ENCODE measurements around the gene PCNA. TPM values are rescaled to one million over a fixed set of nuclear protein-coding genes. Genes with fewer than 3 reads are reported as not detected.
A peak's percentile ranks its signal among the peaks of the same experiment; 100 is the strongest.
"Not testable (repeated sequence)": the region's sequence is repeated elsewhere in the genome, so short reads cannot be mapped to it uniquely, and the experiment has no call there.

Gene PCNA
- total RNA-seq, 1 donor from 2014 or later, result 52.0 TPM

GRCh38 chr20:5099909-5100308 is 19.8 kb downstream of the PCNA start:
- not testable (repeated sequence) for DNase-seq (ENCODE audit: low read depth in 2 of 2)

GRCh38 chr20:5099009-5099408 is 20.7 kb downstream of the PCNA start:
- DNase-seq (ENCODE audit: low read depth in 2 of 2), result not testable (repeated sequence)

- no peak for DNase-seq (ENCODE audit: low read depth in 2 of 2)
Measured at GRCh38 chr20:5096463-5096862, 23.3 kb downstream of the PCNA start.

DNA sequence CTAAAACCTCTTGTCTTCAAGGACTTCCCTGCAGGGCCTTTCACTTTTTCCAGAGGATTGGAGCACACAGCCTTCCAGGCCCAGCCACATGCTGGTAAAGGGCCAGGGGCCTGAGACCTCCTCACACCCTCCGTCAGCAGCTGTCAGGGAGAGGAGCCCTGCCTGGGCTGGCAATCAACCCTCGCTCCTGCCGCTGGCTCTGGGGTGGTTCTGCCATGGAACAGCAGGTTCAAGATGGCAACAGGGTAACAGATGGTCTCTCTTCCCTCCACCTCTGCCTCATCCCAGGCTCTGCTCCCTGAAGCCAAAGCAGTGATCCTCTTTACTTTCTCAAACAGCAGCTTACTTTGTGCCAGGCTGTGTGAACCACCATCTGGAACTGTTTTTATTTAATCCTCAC is 23.8 kb downstream of the PCNA start:
- DNase-seq (ENCODE audit: low read depth in 2 of 2), result no peak

DNA sequence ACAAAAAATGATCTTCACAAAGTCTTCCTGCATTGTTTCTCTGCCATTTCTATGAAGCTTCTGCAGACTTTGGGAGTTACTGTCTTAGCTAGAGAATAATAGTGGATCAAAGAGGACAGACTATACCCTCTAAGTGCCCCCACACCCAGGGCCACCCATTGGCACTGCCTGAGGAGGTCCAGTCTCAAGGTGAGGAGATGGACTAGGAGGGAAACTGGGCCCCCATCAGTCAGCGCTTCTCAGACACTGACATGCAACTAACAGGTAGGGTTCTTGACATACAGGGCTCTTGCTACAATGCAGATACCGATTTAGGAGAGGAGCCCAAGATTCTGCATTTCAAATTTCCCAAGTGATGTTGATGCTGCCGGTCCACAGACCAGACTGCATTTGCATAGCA is 24.3 kb downstream of the PCNA start:
- DNase-seq (ENCODE audit: low read depth in 2 of 2), result no peak

GRCh38 chr20:5092765-5093339 is 26.9 kb downstream of the PCNA start:
- DNase-seq (ENCODE audit: low read depth in 2 of 2), result no peak

GRCh38 chr20:5091902-5092301 is 27.9 kb downstream of the PCNA start:
- no peak for DNase-seq (ENCODE audit: low read depth in 2 of 2)

- DNase-seq (ENCODE audit: low read depth in 2 of 2), result peak; percentile 53 to 71
Measured at GRCh38 chr20:5090191-5090590, 29.6 kb downstream of the PCNA start.

GRCh38 chr20:5088688-5089087 is 31.1 kb downstream of the PCNA start:
- DNase-seq (ENCODE audit: low read depth in 2 of 2), result no peak

GRCh38 chr20:5085380-5085779 is 34.4 kb downstream of the PCNA start:
- DNase-seq (ENCODE audit: low read depth in 2 of 2), result no peak

DNA sequence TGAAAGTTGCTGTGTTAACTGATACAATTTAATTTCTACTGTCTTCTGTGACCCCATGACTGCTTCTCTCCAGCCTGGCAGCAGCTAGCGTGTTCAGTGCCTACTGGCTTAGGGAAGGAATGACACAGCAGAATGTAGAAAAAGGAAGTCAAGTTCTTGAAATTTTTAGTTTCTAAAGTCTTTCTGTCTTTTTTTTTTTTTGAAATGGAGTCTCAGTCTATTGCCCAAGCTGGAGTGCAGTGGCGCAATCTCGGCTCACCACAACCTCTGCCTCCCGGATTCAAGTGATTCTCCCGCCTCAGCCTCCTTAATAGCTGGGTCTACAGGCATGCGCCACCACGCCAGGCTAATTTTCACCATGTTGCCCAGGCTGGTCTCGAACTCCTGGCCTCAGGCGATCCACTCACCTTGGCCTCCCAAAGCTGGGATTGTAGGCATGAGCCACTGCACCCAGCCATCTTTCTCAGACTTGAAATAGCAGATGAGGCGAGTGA is 39.3 kb downstream of the PCNA start:
- peak in 1 of 2 donors; percentile 28 for DNase-seq (ENCODE audit: low read depth in 2 of 2)

GRCh38 chr20:5078399-5078958 is 41.3 kb downstream of the PCNA start:
- DNase-seq (ENCODE audit: low read depth in 2 of 2), result peak; percentile 31 to 88

DNA sequence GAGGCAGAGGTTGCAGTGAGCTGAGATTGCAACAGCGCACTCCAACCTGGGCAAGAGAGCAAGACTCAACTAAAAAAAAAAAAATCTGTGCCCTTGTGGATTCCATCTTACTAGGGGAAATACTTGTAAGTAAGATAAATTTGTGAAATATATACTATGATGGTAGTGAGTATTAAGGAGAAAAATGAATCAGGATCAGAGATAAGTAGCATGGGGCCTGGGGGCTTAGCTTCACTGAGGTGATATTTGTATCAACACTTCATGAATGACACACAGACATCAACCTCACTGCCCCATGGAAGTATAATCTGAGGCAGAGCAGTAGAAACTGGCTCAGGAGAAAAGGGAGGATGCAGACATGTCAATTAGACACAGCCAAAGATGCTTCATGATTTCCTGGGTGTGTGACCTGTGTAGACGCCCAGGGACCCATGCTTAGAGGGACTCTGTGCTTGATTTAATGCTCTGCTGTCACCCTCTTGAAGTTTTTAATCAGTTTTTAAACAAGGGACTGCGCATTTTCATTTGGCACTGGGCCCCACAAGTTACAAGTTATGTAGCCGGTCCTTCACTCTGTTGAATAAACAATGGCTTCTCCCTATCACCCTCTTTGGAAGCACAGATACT is 41.9 kb downstream of the PCNA start:
- DNase-seq (ENCODE audit: low read depth in 2 of 2), result peak in 1 of 2 donors; percentile 5

DNA sequence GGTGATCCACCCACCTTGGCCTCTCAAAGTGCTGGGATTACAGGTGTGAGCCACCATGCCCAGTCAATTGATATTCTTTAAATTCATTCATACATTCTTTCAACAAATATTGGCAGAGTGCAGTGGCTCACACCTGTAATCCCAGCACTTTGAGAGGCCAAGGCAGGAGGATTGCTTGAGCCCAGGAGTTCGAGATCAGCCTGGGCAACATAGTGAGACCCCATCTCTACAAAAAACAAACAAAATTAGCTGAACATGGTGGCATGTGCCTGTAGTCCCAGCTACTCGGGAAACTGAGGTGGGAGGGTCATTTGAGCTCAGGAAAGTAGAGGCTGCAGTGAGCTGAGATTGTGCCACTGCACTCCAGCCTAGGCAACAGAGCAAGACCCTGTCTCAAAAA is 42.8 kb downstream of the PCNA start:
- not testable (repeated sequence) for DNase-seq (ENCODE audit: low read depth in 2 of 2)

DNA sequence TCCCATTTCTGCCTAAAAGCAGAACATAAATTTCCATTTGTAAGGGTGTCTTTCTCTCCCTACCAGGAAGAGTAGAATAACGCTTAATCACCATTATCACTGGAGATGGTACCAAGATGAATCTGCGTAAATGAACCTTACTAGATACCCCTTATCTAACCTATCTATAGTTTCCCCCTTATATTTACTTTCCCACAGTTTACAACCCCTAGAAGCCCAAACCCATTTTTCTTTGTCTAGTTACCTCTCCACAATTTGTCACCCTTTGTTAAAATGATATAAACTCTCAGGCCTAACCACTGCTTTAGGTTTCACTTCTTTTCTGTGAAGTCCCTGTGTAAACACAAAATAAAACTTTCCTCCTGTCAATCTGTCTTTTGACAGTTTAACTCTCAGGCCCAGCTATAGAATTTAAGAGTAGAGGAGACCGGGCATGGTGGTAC is 45.5 kb downstream of the PCNA start:
- DNase-seq (ENCODE audit: low read depth in 2 of 2), result no peak

DNA sequence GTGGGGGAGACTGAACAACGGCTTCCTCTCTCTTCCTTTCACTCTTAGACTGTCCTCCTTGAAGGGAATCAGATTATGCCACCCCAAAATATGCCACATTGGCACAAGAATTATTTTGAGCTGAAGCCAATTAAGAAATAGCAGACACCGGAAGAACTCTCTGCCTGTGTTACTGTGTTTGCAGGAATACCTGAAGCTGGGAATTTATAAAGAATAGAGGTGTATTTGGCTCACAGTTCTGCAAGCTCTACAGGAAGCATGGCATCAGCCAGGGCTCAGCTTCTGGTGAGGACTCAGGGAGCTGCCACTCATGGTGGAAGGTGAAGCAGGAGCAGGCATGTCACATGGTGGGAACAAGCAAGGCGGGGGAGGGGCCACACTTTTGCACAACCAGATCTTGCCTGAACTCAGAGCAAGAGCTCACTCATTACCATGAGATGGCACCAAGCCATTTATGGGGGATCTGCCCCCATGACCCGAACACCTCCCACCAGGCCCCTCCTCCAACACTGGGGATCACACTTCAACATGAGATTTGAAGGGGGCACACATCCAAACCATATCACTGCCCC is 46.0 kb downstream of the PCNA start:
- no peak for DNase-seq (ENCODE audit: low read depth in 2 of 2)

DNA sequence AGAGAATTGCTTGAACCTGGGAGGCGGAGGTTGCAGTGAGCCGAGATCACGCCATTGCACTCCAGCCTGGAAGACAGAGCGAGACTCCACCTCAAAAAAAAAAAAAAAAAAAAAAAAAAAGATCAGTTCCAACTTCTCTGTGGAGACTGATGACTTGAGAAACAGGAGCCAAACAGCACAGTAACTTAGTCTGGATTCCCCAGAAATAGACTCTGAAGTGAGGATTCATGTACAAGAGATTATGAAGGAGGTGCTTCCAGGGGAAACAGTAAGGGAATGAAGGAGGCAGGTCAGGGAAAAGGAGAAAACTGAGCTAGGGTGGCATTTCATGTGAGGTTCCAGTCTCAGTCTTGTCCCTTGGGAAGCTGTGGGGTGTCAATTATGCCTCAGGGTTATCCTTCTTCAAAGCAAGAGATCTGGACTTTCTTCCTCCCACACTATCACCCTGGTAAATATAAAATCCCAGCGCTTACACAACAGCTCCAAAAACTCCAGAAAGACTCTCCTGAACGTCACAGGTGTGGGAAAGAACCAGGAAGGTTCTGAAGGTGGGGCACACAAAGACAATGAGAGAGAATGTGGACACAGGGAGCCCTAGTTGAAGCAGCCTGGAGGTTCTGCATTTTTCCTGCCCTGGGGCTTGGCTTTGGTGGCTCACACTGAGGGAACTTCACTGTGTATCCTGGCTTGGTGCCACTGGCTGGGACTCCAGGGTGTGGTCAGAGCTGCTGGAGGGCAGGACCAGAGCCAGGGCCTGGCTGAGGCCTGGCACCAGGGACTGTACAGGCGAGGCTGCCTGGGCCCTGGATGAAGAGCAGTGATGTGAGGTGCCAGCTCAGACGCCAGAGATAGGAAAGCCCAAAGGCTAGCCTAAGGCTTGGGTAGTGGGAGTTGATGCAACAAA is 46.8 kb downstream of the PCNA start:
- DNase-seq (ENCODE audit: low read depth in 2 of 2), result peak; percentile 18 to 78

DNA sequence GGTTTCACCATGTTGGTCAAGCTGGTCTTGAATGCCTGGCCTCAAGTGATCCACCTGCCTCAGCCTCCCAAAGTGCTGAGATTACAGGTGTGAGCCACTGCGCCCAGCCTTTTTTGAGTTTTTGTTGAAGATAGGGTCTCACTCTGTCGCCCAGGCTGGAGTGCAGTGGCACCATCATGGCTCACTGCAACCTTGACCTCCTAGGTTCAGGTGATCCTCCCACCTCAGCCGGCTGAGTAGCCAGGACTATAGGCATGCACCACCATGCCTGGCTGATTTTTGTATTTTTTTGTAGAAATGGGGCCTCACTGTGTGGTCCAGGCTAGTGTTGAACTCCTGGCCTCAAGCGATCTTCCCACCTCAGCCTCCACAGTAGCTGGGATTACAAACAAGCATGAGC is 47.8 kb downstream of the PCNA start:
- not testable (repeated sequence) for DNase-seq (ENCODE audit: low read depth in 2 of 2)

DNA sequence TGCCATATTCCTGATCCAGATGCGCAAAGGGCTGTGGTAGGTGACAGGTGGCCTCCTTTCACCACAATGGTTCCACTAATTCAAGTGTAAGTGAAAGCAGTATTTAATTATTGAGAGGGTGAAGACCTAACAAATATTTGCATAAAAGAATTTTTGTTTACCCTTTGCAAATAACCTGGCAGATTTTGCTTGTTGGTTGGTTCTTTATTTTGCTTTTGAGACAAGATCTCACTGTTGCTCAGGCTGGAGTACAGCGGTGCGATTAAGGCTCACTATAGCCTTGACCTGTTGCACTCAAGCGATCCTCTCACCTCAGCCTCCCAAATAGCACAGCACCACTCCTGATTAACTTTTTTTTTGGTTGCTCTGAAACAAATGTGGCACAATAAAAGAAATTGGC is 49.2 kb downstream of the PCNA start:
- DNase-seq (ENCODE audit: low read depth in 2 of 2), result no peak

GRCh38 chr20:5070081-5070480 is 49.7 kb downstream of the PCNA start:
- DNase-seq (ENCODE audit: low read depth in 2 of 2), result no peak

DNA sequence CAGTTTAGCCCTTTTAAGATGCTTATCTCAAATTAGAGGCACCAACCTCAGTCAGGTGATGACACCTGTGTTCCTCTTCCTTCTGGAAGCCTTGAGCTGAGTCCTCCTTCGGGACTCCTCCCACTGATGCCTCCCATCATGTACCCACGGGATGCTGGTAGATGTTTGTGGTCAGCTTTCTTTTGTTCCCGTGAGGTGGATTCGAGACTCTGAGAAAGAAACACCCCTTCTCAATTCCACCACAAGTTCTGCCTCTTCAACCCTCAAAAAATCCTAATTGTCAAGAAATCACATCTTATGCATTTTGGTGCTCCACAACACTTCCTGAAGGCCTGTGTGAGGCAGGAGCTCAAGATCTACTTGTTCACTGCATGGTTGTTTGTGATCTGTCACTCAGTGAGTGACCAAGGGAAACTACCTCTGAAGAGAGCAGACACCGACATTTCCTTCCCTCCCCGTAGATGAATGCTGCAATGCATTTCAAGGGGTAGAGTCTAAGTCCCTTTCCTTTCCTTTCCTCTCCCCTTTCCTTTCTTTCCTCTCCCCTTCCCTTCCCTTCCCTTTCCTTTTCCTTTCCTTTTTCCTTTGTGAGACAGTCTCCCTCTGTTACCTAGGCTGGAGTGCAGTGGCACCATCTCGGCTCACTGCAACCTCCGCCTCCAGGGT is 50.5 kb downstream of the PCNA start:
- DNase-seq (ENCODE audit: low read depth in 2 of 2), result no peak
